Neural progenitor cell (in vitro differentiated cells): ENCODE measurements around the gene TNP1.

Source experiments
- CTCF ChIP-seq: fragments of 200-600 bp; sonication (generic); IDR thresholded peaks from 2 replicates; pipeline ENCODE4 v1.5.1; 2017; ENCODE audit warnings: antibody characterized with exemption, mild to moderate bottlenecking
- EZH2 ChIP-seq: fragments of 200-600 bp; sonication (generic); IDR thresholded peaks from 2 replicates; pipeline ENCODE4 v1.6.1; 2017; ENCODE audit warnings: antibody characterized with exemption, mild to moderate bottlenecking, moderate library complexity
- EZH2phosphoT487 ChIP-seq: fragments of 200-600 bp; sonication (generic); IDR thresholded peaks from 2 replicates; pipeline ENCODE4 v1.6.1; 2017; ENCODE audit warnings: antibody characterized with exemption

- TF ChIP-seq CTCF (no peak), EZH2 (no peak), EZH2phosphoT487 (no peak)
Measured at GRCh38 chr2:216875862-216876261, 16.0 kb upstream of the TNP1 start.
